Activated CD8-positive, alpha-beta memory T cell treated with anti-CD3 and anti-CD28 coated beads, Interleukin-2, amount 50 U/mL, for 48 hours (primary cell): ENCODE results near the gene MBNL2.

Source experiments
- DNase-seq: peaks from one replicate; pipeline ENCODE4 v3.0.0-alpha.2; 2020

MBNL2 gene

GRCh38 chr13:97275776-97276501 lies 53.8 kb downstream of the MBNL2 start:
- no peak for DNase-seq

DNA sequence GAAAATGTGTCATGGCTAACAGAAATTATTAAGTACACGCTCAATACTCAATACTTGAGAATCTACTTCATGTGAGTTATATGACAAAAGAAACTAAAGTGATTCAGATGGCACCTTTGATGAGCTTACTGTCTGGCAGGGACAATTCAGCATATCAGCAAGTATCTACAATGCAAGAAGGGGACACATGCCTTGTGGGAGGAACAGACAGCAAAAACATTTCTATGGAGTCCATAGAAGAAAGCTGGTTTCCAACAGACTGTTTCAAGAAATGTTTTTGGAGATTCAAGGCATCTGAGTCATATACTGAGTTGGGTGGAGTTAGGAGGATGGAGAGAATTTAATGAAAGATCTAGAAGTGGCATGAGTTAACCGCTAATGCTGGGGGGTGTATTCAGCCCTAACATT lies 54.7 kb downstream of the MBNL2 start:
- no peak for DNase-seq

DNA sequence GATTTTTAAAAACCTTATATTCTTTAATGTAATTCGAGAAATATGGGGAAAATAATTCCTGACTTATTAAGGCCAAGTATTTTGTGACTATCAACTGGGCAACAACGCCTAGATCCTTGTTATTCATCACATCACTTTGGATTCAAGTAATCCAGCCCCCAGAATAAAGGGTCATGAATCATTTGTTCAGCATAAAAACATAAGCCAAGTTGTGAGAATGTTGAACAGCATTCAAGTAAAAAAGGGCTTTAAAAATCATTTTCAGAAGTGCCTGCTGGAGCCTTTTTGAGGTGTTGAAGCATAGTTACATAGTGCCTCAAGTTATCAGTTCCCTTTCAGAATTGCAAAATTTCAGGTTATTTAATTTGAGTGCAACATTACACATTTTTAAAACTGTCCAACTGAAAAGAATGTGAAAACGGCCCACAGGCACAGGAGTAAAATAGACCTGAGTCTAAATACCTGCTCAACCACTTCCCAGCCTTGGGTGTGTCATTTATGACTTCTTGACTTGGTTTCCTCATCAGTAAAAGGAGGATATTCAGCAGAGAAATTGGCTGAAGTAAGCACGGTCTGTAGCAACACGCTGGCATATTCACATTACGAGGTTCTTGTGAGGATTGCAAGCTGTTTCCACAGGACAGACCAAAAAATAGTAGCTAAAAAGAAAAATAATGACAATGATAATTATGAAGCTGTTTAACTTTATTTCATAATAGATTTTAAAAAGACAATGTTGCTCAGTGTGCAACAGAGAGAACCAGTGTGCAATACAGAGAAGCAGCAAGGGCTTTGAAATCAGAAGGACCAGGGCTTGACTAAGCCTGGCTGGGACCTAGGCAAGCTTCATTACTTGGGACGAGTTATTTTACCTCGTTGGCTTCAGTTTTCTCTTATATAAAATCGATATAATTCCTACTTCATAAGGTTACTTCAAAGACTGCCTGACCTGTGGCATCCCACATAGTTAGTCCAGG lies 56.6 kb downstream of the MBNL2 start:
- DNase-seq: no peak

DNA sequence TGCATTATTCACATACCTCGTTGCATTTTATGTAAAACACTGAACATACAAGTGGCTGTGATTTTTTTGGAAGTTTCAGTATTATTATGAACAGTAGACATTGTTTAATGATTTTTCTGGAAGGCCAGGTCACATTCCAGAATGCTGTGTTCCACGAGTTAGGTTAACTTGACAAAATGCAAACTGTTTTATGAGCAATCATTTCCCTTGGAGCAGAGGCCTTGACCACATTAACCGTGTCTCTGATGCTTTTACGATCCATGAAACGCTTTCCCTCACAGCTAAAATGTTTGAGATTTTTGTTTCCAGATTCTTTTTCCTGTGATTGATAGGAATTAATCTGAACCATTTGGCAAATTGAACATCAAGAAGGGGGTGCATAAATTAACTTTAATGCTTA lies 57.8 kb downstream of the MBNL2 start:
- no peak for DNase-seq

DNA sequence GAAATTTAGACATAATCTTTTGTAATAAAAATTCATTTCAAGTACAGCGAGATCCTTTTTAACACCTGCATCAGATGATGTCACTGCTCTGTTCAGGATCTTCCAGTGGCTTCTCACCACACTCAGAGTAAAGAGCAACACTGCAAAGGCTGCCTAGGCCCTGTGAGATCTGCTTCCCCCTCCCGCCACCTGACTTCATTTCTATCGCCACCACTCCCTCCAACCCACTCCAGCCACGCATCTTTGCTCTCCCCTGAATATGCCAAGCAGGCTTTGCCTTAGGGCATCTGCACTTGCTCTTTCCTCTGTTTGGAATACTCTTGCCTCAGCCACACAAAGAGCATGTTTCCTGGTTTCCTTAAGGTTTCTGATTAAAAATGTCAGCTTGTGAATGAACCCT lies 58.3 kb downstream of the MBNL2 start:
- no peak for DNase-seq

DNA sequence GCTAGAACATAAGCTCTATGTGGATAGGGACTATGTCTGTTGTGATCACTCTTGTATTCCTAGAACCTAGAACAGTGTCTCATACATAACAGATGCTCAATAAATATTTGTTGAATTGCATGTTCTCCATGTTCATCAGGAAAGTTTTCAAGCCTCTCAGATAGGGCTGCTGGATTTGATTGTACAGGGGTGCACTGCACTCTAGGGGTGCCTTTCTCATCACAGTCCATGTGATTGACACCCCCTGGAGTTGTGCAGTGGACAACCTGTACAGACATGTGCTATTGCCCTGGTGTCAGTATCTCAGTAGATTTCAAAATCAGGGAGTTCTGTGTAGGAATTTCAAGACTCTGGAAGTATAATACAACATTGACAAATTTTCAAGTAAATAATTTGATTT lies 58.9 kb downstream of the MBNL2 start:
- no peak for DNase-seq

GRCh38 chr13:97282705-97283104 lies 60.6 kb downstream of the MBNL2 start:
- no peak for DNase-seq

DNA sequence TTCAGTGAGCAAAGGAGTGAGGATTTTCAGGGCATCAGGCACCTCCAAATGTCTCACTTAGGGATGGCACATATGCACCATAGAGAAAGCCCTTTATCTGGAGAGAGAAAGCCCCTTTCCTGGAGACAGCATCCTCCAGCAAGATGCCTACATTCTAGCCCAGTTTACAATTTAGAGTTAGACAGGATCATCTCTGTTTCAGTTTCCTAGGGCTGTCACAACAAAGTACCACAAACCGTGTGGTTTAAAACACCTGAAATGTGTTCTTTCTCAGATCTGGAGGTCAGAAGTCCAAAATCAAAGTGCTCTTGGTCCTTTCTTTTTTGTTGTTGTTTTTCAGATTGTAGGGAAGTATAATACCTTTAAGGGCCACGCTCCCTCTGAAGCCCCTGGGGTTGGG lies 61.8 kb downstream of the MBNL2 start:
- DNase-seq: no peak

DNA sequence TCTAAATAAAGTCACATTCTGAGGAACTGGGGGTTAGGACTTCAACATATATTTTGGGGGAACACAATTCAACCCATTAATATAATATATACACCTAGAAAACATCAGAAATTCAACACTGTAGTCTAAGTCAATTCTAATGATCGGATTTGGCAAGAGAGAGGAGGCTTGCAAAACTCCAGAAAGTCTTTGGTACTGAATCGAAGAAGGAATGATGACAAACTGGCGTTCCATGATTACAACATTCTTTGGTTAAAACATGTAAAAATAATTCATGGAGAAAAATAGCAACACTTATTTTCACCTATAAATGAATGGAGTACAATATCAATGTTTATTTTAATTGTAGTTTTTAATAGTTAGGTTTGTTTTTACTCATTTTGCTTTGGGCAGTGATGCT lies 62.4 kb downstream of the MBNL2 start:
- no peak for DNase-seq

GRCh38 chr13:97285221-97285955 lies 63.3 kb downstream of the MBNL2 start:
- no peak for DNase-seq

DNA sequence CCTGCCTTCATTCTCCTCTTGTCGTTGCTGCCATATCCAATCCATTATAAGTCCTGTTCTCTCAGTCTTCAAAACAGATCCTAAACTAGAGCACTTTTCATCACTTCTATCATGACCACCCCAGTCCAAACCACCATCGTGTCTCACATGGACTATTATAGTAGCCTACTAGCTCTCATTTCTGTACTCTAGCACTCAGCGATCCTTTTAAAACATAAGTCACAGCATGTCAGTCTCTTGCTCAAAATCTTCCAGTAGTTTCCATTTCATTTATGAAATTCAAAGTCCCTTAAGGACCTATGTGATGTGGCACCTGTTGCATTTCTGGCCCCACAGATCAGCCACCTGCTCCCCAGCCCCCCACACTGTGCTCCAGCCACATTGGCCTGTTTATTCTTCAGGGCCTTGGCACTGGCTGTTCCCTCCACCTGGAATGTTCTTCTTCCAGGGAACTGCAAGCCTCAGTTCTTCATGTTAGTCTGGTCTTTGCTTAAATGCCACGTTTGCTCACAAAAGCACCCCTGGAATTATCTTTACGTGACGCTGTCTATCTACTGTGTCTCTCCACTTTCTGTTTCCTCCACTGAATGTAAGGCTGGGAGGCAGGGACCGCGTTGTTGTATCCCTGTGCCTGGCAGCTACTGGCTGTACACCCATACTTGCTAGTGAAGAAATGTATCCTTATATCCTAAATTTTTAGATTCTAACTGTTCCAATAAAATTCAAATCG lies 64.3 kb downstream of the MBNL2 start:
- DNase-seq: no peak

DNA sequence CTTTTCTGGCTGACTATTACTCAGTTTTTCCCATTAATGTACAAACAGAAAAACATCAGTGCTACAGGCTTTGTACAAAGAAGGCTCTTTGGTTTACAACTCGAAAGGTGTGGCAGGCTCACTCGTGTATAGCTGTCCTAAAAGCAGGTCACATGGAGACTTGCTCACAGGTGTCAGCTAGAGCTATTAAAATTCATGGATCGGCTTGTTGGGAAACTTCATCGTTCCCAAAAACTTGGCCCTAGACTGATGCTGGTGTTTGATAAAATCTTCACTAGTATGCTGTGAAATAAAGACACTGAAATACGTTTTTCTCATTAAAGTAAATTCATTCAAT lies 64.9 kb downstream of the MBNL2 start:
- DNase-seq: no peak

DNA sequence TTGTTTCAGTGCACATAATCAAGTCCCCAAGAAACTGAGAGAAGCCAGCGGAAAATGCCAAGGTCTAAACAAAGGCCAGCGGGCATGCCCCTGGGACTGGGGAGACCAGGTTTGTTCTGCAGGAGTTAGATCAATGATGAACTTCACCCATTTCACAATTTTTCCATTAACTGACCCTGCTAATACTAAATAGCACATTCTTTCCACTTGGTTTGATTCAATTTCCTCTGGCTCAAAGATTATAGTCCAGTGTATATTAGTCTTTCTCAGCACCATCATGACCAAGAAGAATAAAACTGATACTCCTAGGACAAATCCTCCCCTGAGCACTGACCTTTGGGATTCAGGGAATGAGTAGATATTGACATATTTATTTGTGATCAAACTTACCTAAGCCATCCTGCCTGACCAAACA lies 66.4 kb downstream of the MBNL2 start:
- no peak for DNase-seq

DNA sequence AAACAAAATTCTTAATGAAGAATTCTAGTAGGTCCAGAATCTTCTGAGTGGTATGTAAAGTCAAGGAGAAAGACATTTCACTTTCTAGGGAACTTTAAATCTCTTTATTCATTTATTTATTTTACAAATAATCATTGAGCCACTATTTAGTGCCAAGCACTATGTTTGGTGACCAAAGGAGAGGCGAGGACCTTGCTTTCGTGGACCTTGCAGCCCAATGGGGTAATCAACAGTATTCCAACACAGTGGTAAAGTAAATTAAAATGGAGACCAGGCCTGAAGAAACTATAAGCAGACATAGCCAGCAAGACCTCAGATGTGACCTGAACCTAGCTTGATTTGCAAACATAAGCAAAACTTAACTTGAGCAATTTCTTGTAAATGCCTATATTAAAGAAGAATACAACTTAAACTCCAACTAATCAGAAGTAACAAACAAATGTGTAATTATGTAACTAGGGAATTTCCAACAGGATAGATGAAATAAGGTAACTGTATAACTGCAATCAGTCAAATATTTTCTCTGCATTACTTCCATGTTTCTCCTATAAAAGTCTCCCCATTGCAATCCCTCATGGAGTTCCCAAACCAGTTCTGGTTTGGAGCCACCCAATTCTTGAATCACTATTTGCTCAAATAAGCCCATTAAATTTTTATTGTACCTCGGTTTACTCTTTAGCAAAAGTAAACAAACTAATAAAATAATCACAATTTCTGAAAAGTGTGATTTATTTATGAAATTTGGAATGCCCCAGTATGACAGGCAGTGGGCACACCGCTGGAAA lies 67.6 kb downstream of the MBNL2 start:
- no peak for DNase-seq

- no peak for DNase-seq
These were observed 73.4 kb downstream of the MBNL2 start for GRCh38 chr13:97295283-97296182.

DNA sequence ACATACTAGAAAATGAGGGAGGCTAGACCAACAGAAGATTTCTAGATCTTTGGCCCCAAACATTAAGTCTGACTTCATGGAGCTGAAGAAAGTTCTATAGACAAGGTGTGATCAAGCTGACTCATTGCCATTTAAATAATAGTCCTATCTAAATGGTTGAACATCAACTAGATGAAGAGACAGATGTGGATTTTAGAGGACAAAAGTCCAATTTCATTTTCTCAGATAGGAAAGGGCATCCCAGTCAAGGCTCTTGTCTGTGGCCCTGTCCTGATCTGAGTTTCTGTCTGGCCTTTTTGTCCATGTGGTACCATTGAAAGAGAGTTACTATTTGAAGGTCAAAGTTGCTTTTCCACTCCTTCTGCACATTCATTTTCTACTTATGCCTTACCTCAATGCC lies 74.6 kb downstream of the MBNL2 start:
- no peak for DNase-seq

GRCh38 chr13:97298816-97299215 lies 76.7 kb downstream of the MBNL2 start:
- DNase-seq: no peak

DNA sequence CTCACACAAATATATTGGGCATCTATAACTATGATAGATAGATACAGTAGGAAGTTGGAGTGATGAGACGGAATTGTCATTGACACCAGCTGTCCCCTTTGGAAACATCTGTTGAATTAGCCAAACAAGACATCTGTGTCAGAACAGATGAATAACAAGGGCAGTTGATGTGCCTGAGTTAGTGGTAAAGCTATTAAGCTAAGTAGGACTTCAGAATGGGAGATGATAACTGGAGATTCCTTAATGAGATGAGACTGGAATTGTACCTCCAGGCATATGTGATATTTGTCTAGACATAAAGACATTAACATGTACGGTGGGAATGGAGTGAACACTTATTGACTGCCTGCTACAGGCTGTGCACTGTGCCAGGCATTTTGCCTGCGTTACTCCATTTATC lies 78.7 kb downstream of the MBNL2 start:
- no peak for DNase-seq

GRCh38 chr13:97301382-97302095 lies 79.4 kb downstream of the MBNL2 start:
- DNase-seq: no peak

DNA sequence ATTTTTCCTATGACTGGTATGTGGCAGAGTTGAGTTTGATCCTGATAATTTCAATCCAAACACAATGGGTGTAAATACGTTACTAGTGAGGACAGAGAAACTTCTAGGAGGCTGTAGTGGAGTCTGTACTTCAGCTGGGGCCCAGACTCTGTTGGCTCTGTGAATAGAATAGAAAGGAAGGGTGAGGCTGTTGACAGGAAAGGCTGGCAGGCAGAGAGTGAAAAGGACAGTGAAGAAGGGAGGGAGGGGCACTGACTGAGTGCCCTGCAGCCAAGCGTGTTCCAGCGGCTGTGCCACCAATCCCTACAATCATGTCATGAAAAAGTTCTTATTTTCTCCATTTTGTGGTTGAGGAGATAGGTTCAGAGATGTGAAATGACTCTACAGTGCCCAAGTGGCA lies 80.5 kb downstream of the MBNL2 start:
- DNase-seq: no peak
